SJCRH30 (cell line): ENCODE data around the gene ACOX2. TPM values are rescaled to one million over a fixed set of nuclear protein-coding genes. Genes with fewer than 3 reads are reported as not detected.
A peak's percentile ranks its signal among the peaks of the same experiment; 100 is the strongest.
"Not testable (repeated sequence)": the region's sequence is repeated elsewhere in the genome, so short reads cannot be mapped to it uniquely, and the experiment has no call there.

Experiments
- DNase-seq, 2 experiments: peaks; one replicate each; pipeline ENCODE4 v3.0.0-alpha.2; 2015 to 2020
- H3K27ac ChIP-seq: fragments of 250-450 bp; sonication (Bioruptor Pico); 2 replicates; pipeline ENCODE4 v1.5.1; 2020; ENCODE audit warnings: mild to moderate bottlenecking, moderate library complexity
- H3K27me3 ChIP-seq: fragments of 250-450 bp; sonication (Bioruptor Pico); 2 replicates; pipeline ENCODE4 v1.5.1; 2020; ENCODE audit warnings: mild to moderate bottlenecking, moderate library complexity
- H3K36me3 ChIP-seq: fragments of 250-450 bp; sonication (Bioruptor Pico); 2 replicates; pipeline ENCODE4 v1.5.1; 2020; ENCODE audit warnings: mild to moderate bottlenecking, moderate library complexity
- H3K4me1 ChIP-seq: fragments of 250-450 bp; sonication (Bioruptor Pico); 2 replicates; pipeline ENCODE4 v1.5.1; 2020; ENCODE audit warnings: mild to moderate bottlenecking, moderate library complexity
- H3K4me3 ChIP-seq: fragments of 250-450 bp; sonication (Bioruptor Pico); 2 replicates; pipeline ENCODE4 v1.5.1; 2020; ENCODE audit warnings: mild to moderate bottlenecking, moderate library complexity
- H3K9me3 ChIP-seq: fragments of 250-450 bp; sonication (Bioruptor Pico); replicated peaks from 2 replicates; pipeline ENCODE4 v1.5.1; 2020; ENCODE audit warnings: mild to moderate bottlenecking, moderate library complexity
- total RNA-seq: library from RNA; depleted of rRNA; stranded (reverse); fragments of >200 nt; shearing (Covaris generic); gene quantifications from 2 replicates; pipeline ENCODE4 v1.2.3, GENCODE V29; 2014

The ACOX2 gene
- total RNA-seq, 1 experiment from 2014 or later, result 0.26 TPM

DNA sequence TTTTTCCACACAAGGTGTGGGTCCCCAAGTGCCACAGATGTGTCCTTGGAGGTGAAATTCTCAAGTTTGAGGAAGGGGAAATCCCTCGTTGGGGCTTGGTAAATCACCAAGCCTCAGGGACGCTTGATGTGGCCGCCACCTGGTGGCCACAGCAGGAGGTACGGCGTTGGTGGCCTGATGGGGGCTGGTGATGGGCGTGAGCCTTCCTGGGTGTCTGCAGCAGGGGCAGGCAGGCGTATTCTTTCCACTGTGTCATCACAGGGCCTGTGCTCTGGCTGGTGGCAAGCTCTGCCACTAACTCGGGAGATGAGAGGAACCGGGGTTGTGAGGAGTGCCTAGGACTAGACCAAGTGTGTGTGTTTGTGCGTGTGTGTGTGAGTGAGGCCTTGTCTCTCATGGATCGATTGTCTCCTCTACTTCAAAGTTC lies 4.2 kb downstream of the ACOX2 start:
- no peaks in the 10 kb centered on the region for H3K27me3 ChIP-seq
- no peaks in the 10 kb centered on the region for H3K36me3 ChIP-seq
- peak; percentile 48 to 75 for DNase-seq
- H3K9me3 ChIP-seq, result no peaks in the 10 kb centered on the region
- no peak overlapping the region for H3K4me3 ChIP-seq
- 0 out of 2 replicates have a peak, but pooled peaks cover 3% of the 10 kb centered on the region for H3K4me1 ChIP-seq
- H3K27ac ChIP-seq, result no peak overlapping the region

- no peaks in the 10 kb centered on the region for H3K9me3 ChIP-seq
- no peak overlapping the region for H3K4me3 ChIP-seq
- no peaks in the 10 kb centered on the region for H3K27me3 ChIP-seq
- H3K4me1 ChIP-seq, result 0 out of 2 replicates have a peak, but pooled peaks cover 3% of the 10 kb centered on the region
- H3K36me3 ChIP-seq, result no peaks in the 10 kb centered on the region
- no peak for DNase-seq
- no peak overlapping the region for H3K27ac ChIP-seq
These were observed 5.0 kb downstream of the ACOX2 start for GRCh38 chr3:58531956-58532355.

DNA sequence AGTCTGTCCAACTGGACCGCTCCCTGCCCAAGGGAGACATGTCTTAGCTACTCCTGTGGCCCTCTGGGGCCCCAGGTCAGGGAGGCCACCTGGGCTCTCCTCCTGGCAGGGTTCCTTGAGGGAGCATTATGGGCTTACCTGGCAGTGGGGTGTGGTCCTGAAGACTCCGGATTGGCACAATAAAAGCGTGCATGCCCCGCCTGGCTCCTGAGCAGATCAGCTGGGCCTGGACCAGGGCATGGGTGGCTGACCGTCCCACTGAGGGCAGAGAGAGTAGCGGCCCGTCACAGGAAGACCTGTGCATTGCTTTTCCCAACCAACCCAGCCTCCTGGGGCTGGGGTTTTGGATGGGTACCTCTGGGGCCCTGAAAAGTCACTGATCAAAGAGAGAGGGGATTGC lies 5.4 kb downstream of the ACOX2 start:
- Histone ChIP-seq H3K4me3 (no peak overlapping the region), H3K4me1 (0 out of 2 replicates have a peak, but pooled peaks cover 1% of the 10 kb centered on the region), H3K36me3 (no peaks in the 10 kb centered on the region), H3K27me3 (no peaks in the 10 kb centered on the region), H3K9me3 (no peaks in the 10 kb centered on the region), H3K27ac (no peak overlapping the region)
- DNase-seq, result no peak

DNA sequence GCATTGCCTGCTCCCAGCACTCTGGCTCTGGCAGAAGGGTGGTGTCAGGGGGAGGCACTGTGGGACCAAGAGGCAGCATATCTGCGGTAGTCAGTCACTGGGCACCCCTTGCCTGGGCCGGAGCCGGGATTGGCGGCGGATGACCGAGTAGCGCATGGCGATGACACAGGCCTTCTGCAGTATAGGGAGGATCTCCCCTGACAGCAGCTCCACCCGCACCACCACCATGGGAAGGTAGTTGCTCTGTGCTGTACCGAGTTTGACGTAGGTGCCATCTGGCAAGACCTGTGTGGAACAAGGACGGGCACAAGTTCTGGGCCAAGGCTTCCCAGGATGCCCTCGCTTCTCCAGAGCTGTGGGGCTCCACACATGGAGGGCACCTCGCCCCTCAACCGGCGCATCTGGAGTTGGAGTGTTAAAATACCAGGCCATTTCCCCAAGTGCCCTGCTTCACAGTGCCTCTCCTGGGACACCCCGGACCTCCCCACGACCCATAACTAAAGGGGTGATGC lies 6.6 kb downstream of the ACOX2 start:
- no peaks in the 10 kb centered on the region for H3K36me3 ChIP-seq
- H3K4me1 ChIP-seq, result no peaks in the 10 kb centered on the region
- H3K4me3 ChIP-seq, result no peak overlapping the region
- no peaks in the 10 kb centered on the region for H3K9me3 ChIP-seq
- no peak for DNase-seq
- H3K27me3 ChIP-seq, result no peaks in the 10 kb centered on the region
- no peak overlapping the region for H3K27ac ChIP-seq

DNA sequence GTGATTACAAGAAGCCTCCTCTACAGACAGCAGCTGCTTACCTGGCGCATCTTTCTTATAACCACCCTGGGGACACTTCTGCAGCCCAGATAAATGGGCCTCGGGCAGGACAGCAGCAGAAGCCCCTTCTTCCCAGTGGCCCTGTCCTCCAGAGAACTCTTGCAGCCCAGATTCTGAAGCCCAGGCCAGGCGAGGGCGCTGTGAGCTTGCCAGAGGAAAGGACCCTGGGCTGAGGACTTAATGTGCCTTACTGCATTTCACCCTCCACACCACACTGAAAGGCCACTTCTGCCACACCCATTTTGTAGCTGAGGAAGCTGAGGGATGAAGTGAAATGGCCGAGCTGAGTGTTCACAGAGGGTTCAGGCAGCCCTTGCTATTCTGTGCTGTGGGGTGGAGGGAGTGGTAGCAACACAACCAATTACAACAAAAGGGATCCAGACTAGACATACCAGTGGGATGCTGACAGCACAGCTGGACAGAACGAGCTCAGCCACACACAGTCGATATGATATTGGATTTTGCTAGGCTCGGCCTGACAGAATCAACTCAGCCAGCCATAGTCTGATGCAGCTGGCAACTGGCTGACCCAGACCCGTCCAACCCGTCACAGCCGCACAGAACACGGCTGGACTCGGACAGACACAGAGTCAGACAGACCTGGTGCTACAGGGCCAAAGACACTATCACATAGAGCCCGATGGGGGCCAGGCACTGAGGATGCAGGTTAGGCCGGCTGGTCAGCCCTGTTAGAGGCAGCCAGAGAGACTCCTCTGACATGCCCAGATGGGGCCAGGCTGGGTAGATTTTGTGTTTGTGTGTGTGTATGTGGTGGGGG lies 7.3 kb downstream of the ACOX2 start:
- H3K36me3 ChIP-seq, result no peaks in the 10 kb centered on the region
- DNase-seq, result peak; percentile 52 to 61
- no peaks in the 10 kb centered on the region for H3K27me3 ChIP-seq
- no peaks in the 10 kb centered on the region for H3K4me1 ChIP-seq
- no peaks in the 10 kb centered on the region for H3K9me3 ChIP-seq
- H3K4me3 ChIP-seq, result no peak overlapping the region
- H3K27ac ChIP-seq, result no peak overlapping the region

- Histone ChIP-seq H3K9me3 (no peaks in the 10 kb centered on the region), H3K27ac (no peak overlapping the region), H3K4me3 (no peak overlapping the region), H3K36me3 (no peaks in the 10 kb centered on the region), H3K4me1 (no peaks in the 10 kb centered on the region), H3K27me3 (no peaks in the 10 kb centered on the region)
- DNase-seq, result peak in 1 of 2 experiments; percentile 41
These were observed 8.4 kb downstream of the ACOX2 start for GRCh38 chr3:58528629-58529028.

GRCh38 chr3:58527440-58527839 lies 9.6 kb downstream of the ACOX2 start:
- not testable (repeated sequence) for H3K4me3 ChIP-seq, H3K9me3 ChIP-seq, H3K27me3 ChIP-seq, DNase-seq, H3K27ac ChIP-seq, H3K36me3 ChIP-seq, H3K4me1 ChIP-seq

GRCh38 chr3:58526515-58526957 lies 10.5 kb downstream of the ACOX2 start:
- H3K36me3 ChIP-seq, result no peaks in the 10 kb centered on the region
- H3K4me1 ChIP-seq, result no peaks in the 10 kb centered on the region
- no peaks in the 10 kb centered on the region for H3K27me3 ChIP-seq
- H3K4me3 ChIP-seq, result no peak overlapping the region
- no peak overlapping the region for H3K27ac ChIP-seq
- no peaks in the 10 kb centered on the region for H3K9me3 ChIP-seq
- peak; percentile 25 to 39 for DNase-seq

GRCh38 chr3:58524326-58524888 lies 12.6 kb downstream of the ACOX2 start:
- Histone ChIP-seq H3K27me3 (no peaks in the 10 kb centered on the region), H3K27ac (no peak overlapping the region), H3K9me3 (no peaks in the 10 kb centered on the region), H3K4me1 (0 out of 2 replicates have a peak, but pooled peaks cover 5% of the 10 kb centered on the region), H3K4me3 (no peak overlapping the region), H3K36me3 (no peaks in the 10 kb centered on the region)
- no peak for DNase-seq

DNA sequence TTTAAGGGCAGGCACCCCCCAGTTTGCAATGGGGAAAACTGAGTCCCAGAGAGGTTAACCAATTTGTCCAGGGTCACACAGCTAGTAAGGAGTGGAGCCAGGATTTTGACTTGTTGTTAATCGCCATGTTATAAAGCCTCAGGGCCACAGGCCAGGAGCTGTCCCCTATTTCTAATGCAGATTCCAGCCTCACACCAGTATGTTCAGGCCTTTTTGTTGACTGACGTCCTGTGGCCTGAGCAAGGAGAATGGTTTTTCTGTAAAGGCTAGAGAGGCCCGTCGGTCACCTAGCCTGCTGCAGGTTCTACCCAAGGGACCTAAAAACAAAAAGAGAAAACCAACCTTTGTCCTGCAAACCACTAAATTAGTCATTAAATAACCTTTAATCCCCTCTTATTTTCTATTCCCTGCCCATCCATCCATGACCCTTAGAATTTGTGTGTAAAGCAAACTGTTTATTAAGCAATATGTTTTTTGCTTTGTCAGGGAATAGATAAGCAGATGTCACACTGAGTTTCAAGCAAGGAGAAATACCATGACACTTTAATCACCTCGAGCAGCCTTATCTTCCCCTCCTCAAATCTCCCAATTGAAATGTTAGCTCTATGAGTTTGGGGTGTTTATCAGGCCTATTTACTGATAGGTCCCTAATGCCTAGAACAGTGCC lies 14.1 kb downstream of the ACOX2 start:
- Histone ChIP-seq H3K4me3 (no peak overlapping the region), H3K9me3 (no peaks in the 10 kb centered on the region), H3K27ac (no peak overlapping the region), H3K4me1 (peaks cover 5% of the 10 kb centered on the region; the same call in 1 of the 2 replicates), H3K36me3 (no peaks in the 10 kb centered on the region), H3K27me3 (no peaks in the 10 kb centered on the region)
- no peak for DNase-seq

GRCh38 chr3:58521917-58522631 lies 14.9 kb downstream of the ACOX2 start:
- Histone ChIP-seq H3K9me3 (no peaks in the 10 kb centered on the region), H3K4me1 (peaks cover 5% of the 10 kb centered on the region; the same call in 1 of the 2 replicates), H3K4me3 (no peak overlapping the region), H3K27ac (no peak overlapping the region), H3K36me3 (no peaks in the 10 kb centered on the region), H3K27me3 (no peaks in the 10 kb centered on the region)
- DNase-seq, result no peak

DNA sequence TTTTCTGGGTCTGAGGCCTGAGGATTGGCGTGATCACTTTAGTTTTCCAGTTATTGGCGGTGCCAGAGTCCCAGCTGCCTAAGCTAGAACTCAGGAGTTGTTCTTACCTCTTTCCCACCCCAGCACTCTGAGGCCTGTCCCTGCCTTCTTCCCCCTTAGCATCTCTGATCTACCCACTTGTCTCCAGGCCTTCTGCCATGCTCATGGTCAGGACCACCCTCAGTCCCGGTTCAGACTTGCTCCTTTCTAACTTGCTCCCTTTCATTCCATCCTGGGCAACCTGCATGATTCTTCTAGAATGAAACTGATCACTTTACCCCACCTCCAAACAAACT lies 15.7 kb downstream of the ACOX2 start:
- Histone ChIP-seq H3K9me3 (no peaks in the 10 kb centered on the region), H3K4me3 (no peak overlapping the region), H3K27me3 (no peaks in the 10 kb centered on the region), H3K36me3 (no peaks in the 10 kb centered on the region), H3K27ac (no peak overlapping the region), H3K4me1 (peaks cover 5% of the 10 kb centered on the region; the same call in 1 of the 2 replicates)
- DNase-seq, result no peak

- DNase-seq, result peak; percentile 41 to 49
- Histone ChIP-seq H3K4me3 (no peak overlapping the region), H3K27ac (no peak overlapping the region), H3K9me3 (no peaks in the 10 kb centered on the region), H3K27me3 (no peaks in the 10 kb centered on the region), H3K4me1 (peaks cover 5% of the 10 kb centered on the region; the same call in 1 of the 2 replicates), H3K36me3 (no peaks in the 10 kb centered on the region)
These were observed 16.3 kb downstream of the ACOX2 start for GRCh38 chr3:58520403-58521335.
